Measurements from ENCODE around the gene GDI2. TPM values are rescaled to one million over a fixed set of nuclear protein-coding genes. Genes with fewer than 3 reads are reported as not detected.

Gene GDI2
- total and polyA plus RNA-seq, 3 donors from 2014 or later: 144 to 204 (median 184) TPM

GRCh38 chr10:5806745-5807144, 6.5 kb downstream of the GDI2 start:
- intact Hi-C loops (cut with DNase I; ENCODE audit: low total_unique reads): no loop called here
- WGBS, 2 donors: 58 to 68% methylated on average over 2 of the region's 2 CpGs
- DNase-seq: no peak
- H3K27me3 ChIP-seq: no peaks in the 10 kb centered on the region
- no peaks in the 10 kb centered on the region for H3K36me3 ChIP-seq (ENCODE audit: low read depth, missing control alignments)
- no peak overlapping the region for H3K27ac ChIP-seq
- TF ChIP-seq POLR2A (IDR thresholded peaks at IDR 0.05): no peak
- no peak for TF ChIP-seq CTCF (IDR thresholded peaks at IDR 0.05)
- no peak overlapping the region for H3K4me3 ChIP-seq
- no peaks in the 10 kb centered on the region for H3K9me3 ChIP-seq
- H3K4me1 ChIP-seq: peaks cover 23% of the 10 kb centered on the region

GRCh38 chr10:5805711-5806110, 7.5 kb downstream of the GDI2 start:
- no peak for DNase-seq
- intact Hi-C loops (cut with DNase I; ENCODE audit: low total_unique reads): no loop called here
- WGBS, 2 donors: 78 to 84% methylated on average over 4 of the region's 4 CpGs
- no peak for TF ChIP-seq CTCF (IDR thresholded peaks at IDR 0.05)
- no peak for TF ChIP-seq POLR2A (IDR thresholded peaks at IDR 0.05)
- Histone ChIP-seq H3K4me3 (no peak overlapping the region), H3K27ac (no peak overlapping the region), H3K36me3 (ENCODE audit: low read depth, missing control alignments) (no peaks in the 10 kb centered on the region), H3K4me1 (peaks cover 15% of the 10 kb centered on the region), H3K9me3 (no peaks in the 10 kb centered on the region), H3K27me3 (no peaks in the 10 kb centered on the region)

- no peak for DNase-seq
- TF ChIP-seq POLR2A (IDR thresholded peaks at IDR 0.05): no peak
- TF ChIP-seq CTCF (IDR thresholded peaks at IDR 0.05): no peak
- 90 to 96% methylated on average over 2 of the region's 2 CpGs for WGBS, 2 donors
- no peak overlapping the region for H3K4me3 ChIP-seq
- H3K27ac ChIP-seq: no peak overlapping the region
- no peaks in the 10 kb centered on the region for H3K9me3 ChIP-seq
- no peaks in the 10 kb centered on the region for H3K27me3 ChIP-seq
- no peaks in the 10 kb centered on the region for H3K36me3 ChIP-seq (ENCODE audit: low read depth, missing control alignments)
- peaks cover 11% of the 10 kb centered on the region for H3K4me1 ChIP-seq
- intact Hi-C loops (cut with DNase I; ENCODE audit: low total_unique reads): no loop called here
Measured at GRCh38 chr10:5805260-5805659, 8.0 kb downstream of the GDI2 start.

GRCh38 chr10:5804386-5804785, 8.8 kb downstream of the GDI2 start:
- 91 to 92% methylated on average over 4 of the region's 4 CpGs for WGBS, 2 donors
- intact Hi-C loops (cut with DNase I; ENCODE audit: low total_unique reads): no loop called here
- Histone ChIP-seq H3K27me3 (no peaks in the 10 kb centered on the region), H3K27ac (no peak overlapping the region), H3K4me3 (no peak overlapping the region), H3K9me3 (no peaks in the 10 kb centered on the region), H3K4me1 (peaks cover 2% of the 10 kb centered on the region), H3K36me3 (ENCODE audit: low read depth, missing control alignments) (no peaks in the 10 kb centered on the region)
- no peak for DNase-seq
- TF ChIP-seq CTCF (IDR thresholded peaks at IDR 0.05): no peak
- TF ChIP-seq POLR2A (IDR thresholded peaks at IDR 0.05): no peak

- H3K36me3 ChIP-seq (ENCODE audit: low read depth, missing control alignments): no peaks in the 10 kb centered on the region
- WGBS, 2 donors: 97 to 100% methylated on average over 3 of the region's 3 CpGs
- no peaks in the 10 kb centered on the region for H3K27me3 ChIP-seq
- no peaks in the 10 kb centered on the region for H3K9me3 ChIP-seq
- no peak for DNase-seq
- TF ChIP-seq POLR2A (IDR thresholded peaks at IDR 0.05): no peak
- no peak for TF ChIP-seq CTCF (IDR thresholded peaks at IDR 0.05)
- H3K27ac ChIP-seq: no peak overlapping the region
- H3K4me1 ChIP-seq: no peaks in the 10 kb centered on the region
- no peak overlapping the region for H3K4me3 ChIP-seq
- intact Hi-C loops (cut with DNase I; ENCODE audit: low total_unique reads): no loop called here
Measured at GRCh38 chr10:5800782-5801181, 12.5 kb downstream of the GDI2 start.
